PFSK-1 (cell line): ENCODE results near the gene TVP23A.

Source experiments
- FOXP2 ChIP-seq: optimal IDR thresholded peaks from 2 replicates; pipeline ENCODE3; 2011; ENCODE audit warnings: borderline replicate concordance, control low read depth, inconsistent platforms; ENCODE audit not compliant: insufficient read depth; ENCODE audit errors: extremely low read length, extremely low read depth
- POLR2AphosphoS5 ChIP-seq: IDR thresholded peaks from 2 replicates; pipeline ENCODE4 v1.6.1; 2012; ENCODE audit warnings: low read depth, mild to moderate bottlenecking, control low read depth, low read length, moderate library complexity
- REST ChIP-seq, 2 experiments: IDR thresholded peaks; 2 replicates each; pipeline versions ENCODE4 v1.6.1 to v1.8.0; 2011 to 2012; ENCODE audit warnings: low read depth in 2 of 2, low read length in 2 of 2, control low read depth in 1 of 2, inconsistent platforms in 1 of 2, mild to moderate bottlenecking in 1 of 2, moderate library complexity in 1 of 2; ENCODE audit not compliant: insufficient read depth in 1 of 2
- SIN3A ChIP-seq: IDR thresholded peaks from 2 replicates; pipeline ENCODE4 v1.6.1; 2012; ENCODE audit warnings: mild to moderate bottlenecking, low read length, moderate library complexity, borderline replicate concordance; ENCODE audit not compliant: insufficient read depth
- TAF1 ChIP-seq: IDR thresholded peaks from 2 replicates; pipeline ENCODE4 v1.6.1; 2012; ENCODE audit warnings: low read length, control low read depth, borderline replicate concordance; ENCODE audit not compliant: insufficient read depth

Gene TVP23A

GRCh38 chr16:10791048-10791447 lies 27.5 kb downstream of the TVP23A start:
- TF ChIP-seq POLR2AphosphoS5: no peak

GRCh38 chr16:10787304-10787703 lies 31.3 kb downstream of the TVP23A start:
- TF ChIP-seq POLR2AphosphoS5: no peak
- no peak for TF ChIP-seq REST (IDR thresholded peaks at IDR 0.05; ENCODE audit: insufficient read depth in 1 of 2, low read depth in 2 of 2, low read length in 2 of 2)
- no peak for TF ChIP-seq FOXP2
- no peak for TF ChIP-seq SIN3A
- TF ChIP-seq TAF1: no peak

GRCh38 chr16:10782628-10783027 lies 36.0 kb downstream of the TVP23A start:
- TF ChIP-seq FOXP2: no peak
- TF ChIP-seq TAF1: no peak

GRCh38 chr16:10780628-10781027 lies 38.0 kb downstream of the TVP23A start:
- TF ChIP-seq TAF1 (no peak), POLR2AphosphoS5 (no peak), REST (IDR thresholded peaks at IDR 0.05; ENCODE audit: insufficient read depth in 1 of 2, low read depth in 2 of 2, low read length in 2 of 2) (no peak), SIN3A (no peak), FOXP2 (no peak)

GRCh38 chr16:10777356-10777755 lies 41.2 kb downstream of the TVP23A start:
- TF ChIP-seq FOXP2 (no peak), SIN3A (no peak), TAF1 (no peak), REST (IDR thresholded peaks at IDR 0.05; ENCODE audit: insufficient read depth in 1 of 2, low read depth in 2 of 2, low read length in 2 of 2) (no peak), POLR2AphosphoS5 (no peak)

- no peak for TF ChIP-seq SIN3A
- TF ChIP-seq POLR2AphosphoS5: no peak
- TF ChIP-seq REST (IDR thresholded peaks at IDR 0.05; ENCODE audit: insufficient read depth in 1 of 2, low read depth in 2 of 2, low read length in 2 of 2): no peak
- TF ChIP-seq FOXP2: no peak
- no peak for TF ChIP-seq TAF1
These were observed 42.3 kb downstream of the TVP23A start for GRCh38 chr16:10776280-10776679.
